Measurements from ENCODE around the gene CACNB3. TPM values are rescaled to one million over a fixed set of nuclear protein-coding genes. Genes with fewer than 3 reads are reported as not detected.
"Not testable (repeated sequence)": the region's sequence is repeated elsewhere in the genome, so short reads cannot be mapped to it uniquely, and the experiment has no call there.

CACNB3 gene
- total RNA-seq, 1 donor from 2014 or later: 83.1 TPM

GRCh38 chr12:48828841-48829575, 10.7 kb downstream of the CACNB3 start:
- peaks cover 61% of the 10 kb centered on the region for H3K36me3 Mint-ChIP-seq (ENCODE audit: low read depth, unreplicated experiment)
- H3K9me3 Mint-ChIP-seq (ENCODE audit: unreplicated experiment): no peaks in the 10 kb centered on the region
- no peak for TF ChIP-seq CTCF (IDR thresholded peaks at IDR 0.05; ENCODE audit: unreplicated experiment)
- peaks cover 18% of the 10 kb centered on the region for H3K27me3 Mint-ChIP-seq (ENCODE audit: unreplicated experiment)
- no peak for DNase-seq (ENCODE audit: low spot score)
- peak overlapping the region; percentile 71 for H3K4me3 Mint-ChIP-seq (ENCODE audit: unreplicated experiment)
- H3K4me1 Mint-ChIP-seq (ENCODE audit: unreplicated experiment): peaks cover 2% of the 10 kb centered on the region
- peak overlapping the region; percentile 24 for H3K27ac Mint-ChIP-seq (ENCODE audit: unreplicated experiment)

- Mint-ChIP-seq H3K36me3 (ENCODE audit: low read depth, unreplicated experiment) (peaks cover 55% of the 10 kb centered on the region), H3K4me3 (ENCODE audit: unreplicated experiment) (peak overlapping the region; percentile 63), H3K4me1 (ENCODE audit: unreplicated experiment) (no peaks in the 10 kb centered on the region), H3K27me3 (ENCODE audit: unreplicated experiment) (peaks cover 11% of the 10 kb centered on the region), H3K27ac (ENCODE audit: unreplicated experiment) (no peak overlapping the region), H3K9me3 (ENCODE audit: unreplicated experiment) (no peaks in the 10 kb centered on the region)
- TF ChIP-seq CTCF (IDR thresholded peaks at IDR 0.05; ENCODE audit: unreplicated experiment): no peak
- no peak for DNase-seq (ENCODE audit: low spot score)
These were observed 13.0 kb downstream of the CACNB3 start for GRCh38 chr12:48831257-48831656.

- no peak overlapping the region for H3K27ac Mint-ChIP-seq (ENCODE audit: unreplicated experiment)
- no peaks in the 10 kb centered on the region for H3K4me1 Mint-ChIP-seq (ENCODE audit: unreplicated experiment)
- H3K9me3 Mint-ChIP-seq (ENCODE audit: unreplicated experiment): no peaks in the 10 kb centered on the region
- peaks cover 7% of the 10 kb centered on the region for H3K27me3 Mint-ChIP-seq (ENCODE audit: unreplicated experiment)
- no peak overlapping the region for H3K4me3 Mint-ChIP-seq (ENCODE audit: unreplicated experiment)
- no peak for DNase-seq (ENCODE audit: low spot score)
- H3K36me3 Mint-ChIP-seq (ENCODE audit: low read depth, unreplicated experiment): peaks cover 64% of the 10 kb centered on the region
- no peak for TF ChIP-seq CTCF (IDR thresholded peaks at IDR 0.05; ENCODE audit: unreplicated experiment)
These were observed 14.2 kb downstream of the CACNB3 start for GRCh38 chr12:48832321-48833060.

GRCh38 chr12:48838048-48838447, 19.8 kb downstream of the CACNB3 start:
- H3K27me3 Mint-ChIP-seq (ENCODE audit: unreplicated experiment): no peaks in the 10 kb centered on the region
- H3K9me3 Mint-ChIP-seq (ENCODE audit: unreplicated experiment): no peaks in the 10 kb centered on the region
- peaks cover 54% of the 10 kb centered on the region for H3K36me3 Mint-ChIP-seq (ENCODE audit: low read depth, unreplicated experiment)
- no peak overlapping the region for H3K27ac Mint-ChIP-seq (ENCODE audit: unreplicated experiment)
- H3K4me1 Mint-ChIP-seq (ENCODE audit: unreplicated experiment): peaks cover 4% of the 10 kb centered on the region
- TF ChIP-seq CTCF (IDR thresholded peaks at IDR 0.05; ENCODE audit: unreplicated experiment): no peak
- H3K4me3 Mint-ChIP-seq (ENCODE audit: unreplicated experiment): peak overlapping the region; percentile 2
- no peak for DNase-seq (ENCODE audit: low spot score)

GRCh38 chr12:48842021-48842420, 23.7 kb downstream of the CACNB3 start:
- peaks cover 41% of the 10 kb centered on the region for H3K36me3 Mint-ChIP-seq (ENCODE audit: low read depth, unreplicated experiment)
- H3K4me3 Mint-ChIP-seq (ENCODE audit: unreplicated experiment); H3K4me1 Mint-ChIP-seq (ENCODE audit: unreplicated experiment); H3K9me3 Mint-ChIP-seq (ENCODE audit: unreplicated experiment); DNase-seq (ENCODE audit: low spot score); H3K27me3 Mint-ChIP-seq (ENCODE audit: unreplicated experiment); H3K27ac Mint-ChIP-seq (ENCODE audit: unreplicated experiment): not testable (repeated sequence)

Measured in endothelial cell (in vitro differentiated cells).